GM18511 (cell line): Measurements from ENCODE around the gene MAD1L1.
"Not testable (repeated sequence)": the region's sequence is repeated elsewhere in the genome, so short reads cannot be mapped to it uniquely, and the experiment has no call there.

Experiments
- ATAC-seq: cut with Tn5 transposase; IDR thresholded peaks from one replicate; pipeline ENCODE4 v1.9.1; 2021; ENCODE audit warnings: mild to moderate bottlenecking, moderate library complexity; ENCODE audit not compliant: unreplicated experiment

MAD1L1 gene

GRCh38 chr7:1849351-1850041 lies 383.2 kb downstream of the MAD1L1 start:
- no peak for ATAC-seq

GRCh38 chr7:1848911-1849311 lies 383.8 kb downstream of the MAD1L1 start:
- no peak for ATAC-seq

GRCh38 chr7:1848013-1848640 lies 384.6 kb downstream of the MAD1L1 start:
- no peak for ATAC-seq

GRCh38 chr7:1847260-1848001 lies 385.3 kb downstream of the MAD1L1 start:
- ATAC-seq = no peak

GRCh38 chr7:1846331-1847065 lies 386.2 kb downstream of the MAD1L1 start:
- no peak for ATAC-seq

GRCh38 chr7:1845536-1846311 lies 387.0 kb downstream of the MAD1L1 start:
- ATAC-seq = no peak

- ATAC-seq = no peak
These were observed 387.8 kb downstream of the MAD1L1 start for GRCh38 chr7:1844951-1845390.

- ATAC-seq = no peak
These were observed 388.3 kb downstream of the MAD1L1 start for GRCh38 chr7:1844336-1844950.

GRCh38 chr7:1843921-1844335 lies 388.8 kb downstream of the MAD1L1 start:
- ATAC-seq = no peak

GRCh38 chr7:1843271-1843861 lies 389.4 kb downstream of the MAD1L1 start:
- ATAC-seq = no peak

GRCh38 chr7:1842321-1843221 lies 390.2 kb downstream of the MAD1L1 start:
- ATAC-seq = no peak

- not testable (repeated sequence) for ATAC-seq
These were observed 391.3 kb downstream of the MAD1L1 start for GRCh38 chr7:1841286-1842021.

GRCh38 chr7:1840744-1841143 lies 392.0 kb downstream of the MAD1L1 start:
- not testable (repeated sequence) for ATAC-seq

GRCh38 chr7:1839701-1840100 lies 393.0 kb downstream of the MAD1L1 start:
- no peak for ATAC-seq

- ATAC-seq = not testable (repeated sequence)
These were observed 393.7 kb downstream of the MAD1L1 start for GRCh38 chr7:1838911-1839531.

GRCh38 chr7:1838544-1838872 lies 394.2 kb downstream of the MAD1L1 start:
- ATAC-seq = not testable (repeated sequence)

- ATAC-seq = not testable (repeated sequence)
These were observed 394.8 kb downstream of the MAD1L1 start for GRCh38 chr7:1837696-1838543.
